ENCODE results near the gene CYTIP.

CYTIP gene

DNA sequence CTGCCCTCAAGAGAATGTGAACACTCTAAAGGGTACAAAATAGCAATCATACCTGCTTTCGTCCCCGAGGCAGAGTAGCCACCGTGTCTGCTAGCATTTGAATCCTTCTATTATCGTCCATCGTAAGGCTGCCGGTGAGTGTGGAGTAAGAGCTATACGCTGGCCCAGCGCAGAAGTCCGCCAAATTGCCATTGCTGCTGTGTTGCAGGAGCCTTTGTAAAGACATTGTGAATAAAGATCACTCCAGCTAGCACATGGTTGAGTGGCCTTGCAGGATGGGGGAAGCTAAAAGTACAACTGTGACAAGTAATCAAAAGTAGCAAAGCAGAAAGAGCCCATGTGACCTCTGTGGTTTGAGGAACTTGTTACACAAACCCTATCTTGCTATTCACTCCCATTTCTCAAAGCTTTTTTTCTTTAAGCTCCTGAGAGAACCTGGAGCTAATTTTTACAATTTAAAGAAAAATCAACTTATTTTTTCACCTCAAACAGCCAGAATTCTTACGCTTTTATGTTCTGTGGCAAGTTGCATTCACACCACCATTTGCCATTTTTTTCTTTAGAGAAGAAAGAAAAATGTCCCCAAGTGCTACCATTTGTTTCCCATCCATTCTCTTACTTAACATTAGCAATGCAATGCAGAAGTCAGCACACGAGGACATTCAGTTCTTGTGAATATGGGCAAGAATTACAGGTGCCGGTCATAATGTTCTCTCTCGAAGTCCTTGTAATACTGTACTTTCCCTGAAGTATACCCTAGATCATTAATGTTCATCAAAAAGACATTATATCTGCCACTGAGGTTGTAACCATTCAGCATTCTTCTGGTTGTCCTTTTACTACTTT is at the start of gene CYTIP:
TSS of gene CYTIP (minus strand) at position 295 of the 846 bp plus-strand sequence. CDS start at position 226, 69 bp downstream.
- DNase-seq: peak; percentile 86

- DNase-seq: peak; percentile 71
These were observed 48.4 kb upstream of the CYTIP start for GRCh38 chr2:157492189-157492773.

DNA sequence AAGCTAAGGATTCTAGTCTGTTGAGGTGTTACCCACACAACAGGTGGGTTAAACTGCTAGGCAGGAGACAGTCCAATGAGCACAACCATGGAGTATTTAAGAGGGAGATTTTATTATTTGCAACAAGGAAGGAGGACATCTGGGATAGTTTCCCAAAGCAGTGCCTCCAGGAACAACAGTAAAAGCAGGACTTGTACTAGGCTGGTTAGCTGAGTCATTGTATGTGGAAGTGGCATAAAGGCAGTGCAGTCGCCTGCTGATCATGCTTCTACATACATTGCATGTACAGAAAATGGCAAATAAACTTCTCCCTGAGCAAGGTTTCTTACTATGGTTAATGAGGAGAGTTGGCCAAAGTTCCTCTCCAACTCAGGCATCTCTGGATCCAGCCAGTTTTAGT is 46.1 kb upstream of the CYTIP start:
- no peak for DNase-seq

GRCh38 chr2:157488877-157489276 is 45.0 kb upstream of the CYTIP start:
- no peak for DNase-seq

DNA sequence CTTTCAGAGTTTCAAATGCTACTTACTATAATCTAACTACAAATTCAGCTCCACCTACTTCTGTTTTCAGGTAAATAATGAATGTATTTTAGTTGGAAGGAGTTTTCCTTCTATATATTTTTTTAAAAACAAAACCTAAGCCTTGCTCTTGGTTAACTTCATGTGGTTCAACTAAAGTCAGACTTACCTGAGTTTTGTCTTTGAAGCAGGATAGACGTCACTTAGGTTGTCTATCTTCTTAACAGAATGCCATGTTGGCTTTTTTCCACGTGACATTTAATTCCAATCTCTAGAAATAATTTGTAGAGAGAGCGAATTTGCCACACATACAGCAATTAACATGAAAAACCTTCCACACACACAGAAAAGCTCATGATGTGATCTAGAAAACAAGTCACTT is 43.9 kb upstream of the CYTIP start:
- no peak for DNase-seq

DNA sequence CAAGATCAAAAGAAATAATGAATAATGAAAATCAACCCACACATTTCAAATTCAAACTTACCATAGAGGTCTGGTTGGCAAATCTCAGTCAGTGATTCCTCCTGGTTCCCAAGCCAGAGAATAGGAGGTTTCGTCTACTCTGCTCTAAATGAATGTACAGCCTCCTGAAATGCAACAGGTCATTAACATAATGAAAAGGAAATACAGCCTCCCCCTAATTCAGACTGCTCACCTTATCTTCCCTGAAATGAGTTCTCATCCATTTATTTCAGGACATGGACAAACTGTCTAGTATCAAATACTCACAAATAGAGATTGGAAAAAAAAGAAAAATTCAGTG is 43.4 kb upstream of the CYTIP start:
- no peak for DNase-seq

DNA sequence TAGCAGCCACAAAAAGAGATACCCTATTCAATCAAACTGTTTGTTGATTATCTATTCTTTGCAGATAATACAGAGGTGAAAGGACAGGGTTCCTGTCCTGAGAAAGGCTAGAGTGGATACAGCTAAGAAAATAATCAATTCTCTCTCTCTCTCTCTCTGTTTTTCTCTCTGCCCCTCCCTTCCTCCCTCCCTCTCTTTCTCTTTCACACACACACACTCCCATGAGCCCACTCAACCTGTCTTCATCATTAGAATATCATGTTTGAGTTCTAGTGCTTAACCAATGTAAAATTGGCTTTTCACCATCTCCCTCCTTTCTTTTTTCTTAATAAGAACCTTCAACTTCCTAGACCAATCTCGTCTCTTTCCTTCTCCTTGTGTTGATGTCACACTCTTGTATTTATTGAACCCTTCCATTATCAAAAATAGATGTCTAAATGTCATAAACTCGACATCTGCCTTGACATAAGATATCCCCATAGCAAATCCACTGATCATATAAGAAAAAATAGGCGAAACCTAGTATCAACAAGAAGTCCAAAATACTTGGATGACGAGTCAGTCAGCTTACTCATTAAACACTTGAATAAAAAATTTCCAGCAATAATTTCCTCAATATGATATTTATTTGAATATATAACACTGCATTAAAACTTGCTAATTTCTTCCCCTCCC is 42.8 kb upstream of the CYTIP start:
- no peak for DNase-seq

DNA sequence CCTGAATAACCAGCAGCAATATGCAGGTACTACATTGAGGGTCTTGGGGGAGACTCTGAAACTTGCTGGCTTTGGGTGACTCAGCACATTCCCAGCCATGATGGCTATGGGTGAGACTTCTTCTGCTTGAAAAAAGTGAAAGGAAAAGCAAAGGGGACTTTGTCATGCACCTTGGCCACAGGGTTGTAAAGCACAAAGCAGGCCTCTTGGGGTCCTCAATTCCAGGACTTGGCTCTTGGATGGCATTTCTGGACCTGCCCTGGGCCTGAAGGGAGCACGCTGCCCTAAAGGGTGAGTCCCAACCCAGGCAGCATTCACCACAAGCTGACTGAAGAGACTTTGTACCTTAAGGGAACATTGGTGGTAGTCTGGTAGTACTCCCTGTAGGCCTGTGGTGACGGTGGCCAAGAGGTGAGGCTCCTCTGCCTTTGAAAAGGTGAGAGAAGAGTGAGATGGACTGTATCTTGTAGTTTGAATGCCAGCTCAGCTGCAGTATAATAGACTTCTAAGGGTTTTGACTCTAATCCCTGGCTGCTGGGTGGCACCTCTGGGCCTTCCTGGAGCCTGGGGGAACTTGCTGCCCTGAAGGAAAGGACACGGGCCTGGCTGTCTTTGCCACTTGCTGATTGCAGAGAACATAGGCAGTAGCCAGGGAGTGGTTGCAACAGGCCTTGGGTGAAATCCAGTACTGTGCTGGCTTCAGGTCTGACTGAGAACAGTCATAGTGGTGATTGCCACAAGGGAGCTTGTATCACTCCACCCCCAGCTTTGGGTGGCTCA is 36.5 kb upstream of the CYTIP start:
- DNase-seq: peak; percentile 68

DNA sequence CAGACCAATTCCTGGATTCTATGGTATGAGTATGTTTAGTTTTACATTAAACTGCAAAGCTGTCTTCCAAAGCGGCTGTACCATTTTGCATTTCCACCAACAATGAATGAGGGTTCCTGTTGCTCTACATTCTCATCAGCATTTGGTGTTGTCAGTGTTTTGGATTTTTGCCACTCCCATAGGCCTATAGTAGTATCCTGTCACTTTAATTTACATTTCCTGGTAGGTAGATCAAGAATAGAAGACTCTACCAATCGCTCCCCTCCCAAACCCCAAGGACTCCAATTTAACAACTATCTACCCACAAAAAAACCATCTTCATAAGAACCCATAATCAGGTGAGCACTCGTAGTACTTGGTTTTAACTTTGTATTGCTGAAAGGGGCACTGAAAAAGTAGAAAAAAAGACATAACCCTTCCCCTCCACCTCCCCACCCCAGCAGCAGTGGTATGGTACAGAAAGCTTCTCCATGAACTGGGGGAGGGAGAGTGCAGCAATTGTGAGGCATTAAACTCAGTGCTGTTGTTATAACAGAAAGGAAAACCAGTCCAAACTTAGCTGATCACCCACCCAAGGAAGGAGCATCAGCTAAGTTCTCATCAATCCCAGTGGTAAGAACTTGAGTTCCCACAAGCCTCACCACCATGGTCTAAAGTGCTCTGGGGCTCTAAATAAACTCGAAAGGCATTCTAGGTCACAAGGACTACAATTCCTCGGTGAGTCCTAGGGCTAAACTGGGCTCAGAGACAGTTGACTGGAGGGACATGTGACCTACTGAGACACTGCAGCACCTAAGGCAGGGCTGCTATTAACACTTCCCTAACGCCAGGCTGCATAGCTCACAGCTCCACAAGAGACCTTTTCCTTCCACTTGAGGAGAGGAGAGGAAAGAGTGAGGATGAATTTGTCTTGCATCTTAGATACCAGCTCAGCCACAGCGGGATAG is 35.5 kb upstream of the CYTIP start:
- DNase-seq: no peak

DNA sequence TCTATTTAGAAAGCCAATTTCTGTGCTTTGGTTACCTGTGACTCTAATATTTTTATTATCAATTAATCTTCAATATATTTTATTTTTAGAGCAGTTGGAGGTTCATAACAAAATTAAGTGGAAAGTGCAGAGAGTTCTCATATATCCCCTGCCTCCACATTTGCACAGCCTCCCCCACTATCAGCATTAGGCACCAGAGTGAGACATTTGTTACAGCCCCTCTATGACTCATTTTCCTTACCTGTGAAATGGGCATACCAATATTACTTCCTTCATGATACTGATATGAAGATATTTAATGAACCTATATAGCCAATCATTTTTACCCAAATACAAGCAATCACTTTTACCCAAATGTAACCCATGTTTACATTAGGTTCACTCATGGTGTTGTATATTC is 34.0 kb upstream of the CYTIP start:
- no peak for DNase-seq

GRCh38 chr2:157476953-157477709 is 33.2 kb upstream of the CYTIP start:
- no peak for DNase-seq

GRCh38 chr2:157475722-157476390 is 32.0 kb upstream of the CYTIP start:
- no peak for DNase-seq

GRCh38 chr2:157473581-157473980 is 29.7 kb upstream of the CYTIP start:
- DNase-seq: no peak

DNA sequence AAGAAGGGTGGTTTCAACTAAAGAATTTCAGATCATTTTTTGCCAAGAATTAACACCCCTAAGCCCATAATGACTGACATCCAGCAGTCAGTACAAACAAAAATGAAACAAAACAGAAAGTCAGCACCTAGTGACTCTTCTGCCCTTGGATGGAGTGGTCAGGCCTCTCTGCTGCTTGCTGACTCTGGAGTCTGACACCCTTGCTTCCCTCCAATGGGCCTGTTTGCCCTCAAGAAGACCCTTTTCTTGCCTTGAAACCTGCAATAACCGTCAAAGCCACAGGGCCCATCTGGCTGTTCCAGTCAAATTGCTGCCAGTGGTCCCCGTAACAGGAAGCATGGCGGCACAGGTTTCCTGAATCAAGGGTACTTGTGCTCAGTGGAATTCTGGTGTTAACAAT is 27.2 kb upstream of the CYTIP start:
- peak; percentile 13 for DNase-seq

- no peak for DNase-seq
These were observed 26.4 kb upstream of the CYTIP start for GRCh38 chr2:157470321-157470720.

GRCh38 chr2:157469726-157470125 is 25.8 kb upstream of the CYTIP start:
- no peak for DNase-seq

GRCh38 chr2:157468931-157469708 is 25.2 kb upstream of the CYTIP start:
- peak; percentile 91 for DNase-seq

GRCh38 chr2:157466764-157467163 is 22.9 kb upstream of the CYTIP start:
- peak; percentile 75 for DNase-seq

- no peak for DNase-seq
These were observed 21.7 kb upstream of the CYTIP start for GRCh38 chr2:157465554-157465953.

- no peak for DNase-seq
These were observed 19.1 kb upstream of the CYTIP start for GRCh38 chr2:157463002-157463401.

All from suppressor macrophage treated with lipopolysaccharide for 4 hours (primary cell).